Vagina (tissue), 2 donors: ENCODE results near the gene KLHDC7B. TPM values are rescaled to one million over a fixed set of nuclear protein-coding genes. Genes with fewer than 3 reads are reported as not detected.

Experiments used
- DNase-seq, 2 donors: peaks; one replicate each; pipeline ENCODE4 v3.0.0-alpha.2; 2017; ENCODE audit errors: extremely low spot score in 2 of 2
- H3K27ac ChIP-seq: fragments of 200-600 bp; sonication (generic); one replicate; pipeline ENCODE4 v1.5.1; 2019
- H3K27me3 ChIP-seq: fragments of 200-600 bp; sonication (generic); one replicate; pipeline ENCODE4 v1.5.1; 2019
- H3K36me3 ChIP-seq, 2 donors: fragments of 200-600 bp; sonication (generic); one replicate each; pipeline ENCODE4 v1.5.1; 2017 to 2019
- H3K4me1 ChIP-seq: fragments of 200-600 bp; sonication (generic); one replicate; pipeline ENCODE4 v1.5.1; 2019
- H3K4me3 ChIP-seq, 2 donors: fragments of 200-600 bp; sonication (generic); 1 replicate in 1 of 2; 2 replicates in 1 of 2; pipeline ENCODE4 v1.5.1; 2016 to 2019
- H3K9me3 ChIP-seq: fragments of 200-600 bp; sonication (generic); one replicate; pipeline ENCODE4 v1.5.1; 2019
- POLR2A ChIP-seq, 2 donors: fragments of 450-650 bp; IDR thresholded peaks; one replicate each; pipeline ENCODE4 v1.6.1; 2017; ENCODE audit warnings: antibody characterized with exemption in 2 of 2, mild to moderate bottlenecking in 2 of 2, moderate library complexity in 2 of 2
- POLR2AphosphoS5 ChIP-seq, 2 donors: sonication (generic); formaldehyde crosslinking; IDR thresholded peaks; one replicate each; pipeline ENCODE4 v1.9.0; 2017; ENCODE audit warnings: antibody characterized with exemption in 2 of 2, mild to moderate bottlenecking in 2 of 2, low read depth in 1 of 2; ENCODE audit not compliant: insufficient read depth in 1 of 2
- intact Hi-C: fragments of 100-400 bp; cut with DNase I; formaldehyde crosslinking; loops from one replicate; pipeline ENCODE4 v1.15.1; 2023
- total RNA-seq: library from RNA; depleted of rRNA; stranded (reverse); fragments of >200 nt; gene quantifications from one replicate; pipeline ENCODE4 v1.2.3, GENCODE V29; 2016
- TF ChIP-seq, protein P1 (sequence below), 3 experiments: fragments of 450-650 bp in 2 of 3; fragments of 200-600 bp in 1 of 3; sonication (generic) in 1 of 3; IDR thresholded peaks; one replicate each; pipeline ENCODE4 v1.5.1; 2017 to 2019; ENCODE audit warnings: antibody characterized with exemption in 3 of 3, mild to moderate bottlenecking in 2 of 3, moderate library complexity in 2 of 3

The KLHDC7B gene
- total RNA-seq, 1 donor from 2014 or later = 0.49 TPM

GRCh38 chr22:50548921-50549790, 3.5 kb downstream of the KLHDC7B start:
- peak overlapping the region; percentile 22 to 25 for H3K4me3 ChIP-seq
- TF ChIP-seq POLR2AphosphoS5 (IDR thresholded peaks at IDR 0.05; ENCODE audit: insufficient read depth in 1 of 2, low read depth in 1 of 2) = no peak
- TF ChIP-seq POLR2A (IDR thresholded peaks at IDR 0.05) = no peak
- TF ChIP-seq, protein P1, sequence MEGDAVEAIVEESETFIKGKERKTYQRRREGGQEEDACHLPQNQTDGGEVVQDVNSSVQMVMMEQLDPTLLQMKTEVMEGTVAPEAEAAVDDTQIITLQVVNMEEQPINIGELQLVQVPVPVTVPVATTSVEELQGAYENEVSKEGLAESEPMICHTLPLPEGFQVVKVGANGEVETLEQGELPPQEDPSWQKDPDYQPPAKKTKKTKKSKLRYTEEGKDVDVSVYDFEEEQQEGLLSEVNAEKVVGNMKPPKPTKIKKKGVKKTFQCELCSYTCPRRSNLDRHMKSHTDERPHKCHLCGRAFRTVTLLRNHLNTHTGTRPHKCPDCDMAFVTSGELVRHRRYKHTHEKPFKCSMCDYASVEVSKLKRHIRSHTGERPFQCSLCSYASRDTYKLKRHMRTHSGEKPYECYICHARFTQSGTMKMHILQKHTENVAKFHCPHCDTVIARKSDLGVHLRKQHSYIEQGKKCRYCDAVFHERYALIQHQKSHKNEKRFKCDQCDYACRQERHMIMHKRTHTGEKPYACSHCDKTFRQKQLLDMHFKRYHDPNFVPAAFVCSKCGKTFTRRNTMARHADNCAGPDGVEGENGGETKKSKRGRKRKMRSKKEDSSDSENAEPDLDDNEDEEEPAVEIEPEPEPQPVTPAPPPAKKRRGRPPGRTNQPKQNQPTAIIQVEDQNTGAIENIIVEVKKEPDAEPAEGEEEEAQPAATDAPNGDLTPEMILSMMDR (IDR thresholded peaks at IDR 0.05) = no peak
- no peaks in the 10 kb centered on the region for H3K9me3 ChIP-seq
- no peaks in the 10 kb centered on the region for H3K36me3 ChIP-seq
- H3K27me3 ChIP-seq = peaks cover 7% of the 10 kb centered on the region
- H3K4me1 ChIP-seq = peaks cover 17% of the 10 kb centered on the region
- no peak for DNase-seq
- intact Hi-C loops = no loop called here
- H3K27ac ChIP-seq = no peak overlapping the region

DNA sequence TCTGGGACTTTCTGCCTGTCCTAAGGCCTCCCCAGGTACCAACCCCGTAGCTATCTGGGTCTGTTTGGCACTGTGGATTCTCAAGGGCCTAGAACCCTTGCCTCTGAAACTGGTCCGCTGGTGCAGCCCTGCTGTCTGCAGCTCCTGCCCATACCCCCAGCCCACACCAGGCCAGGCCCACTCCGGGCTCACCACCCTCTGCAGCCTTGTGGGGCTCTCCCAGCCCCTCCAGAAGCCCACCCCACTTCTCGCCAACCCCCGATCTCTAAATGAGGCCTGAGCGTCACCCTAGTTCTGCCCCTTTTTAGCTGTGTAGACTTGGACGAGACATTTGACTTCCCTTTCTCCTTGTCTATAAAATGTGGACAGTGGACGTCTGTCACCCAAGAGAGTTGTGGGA, 4.7 kb downstream of the KLHDC7B start:
- no peak overlapping the region for H3K27ac ChIP-seq
- intact Hi-C loops = no loop called here

GRCh38 chr22:50551160-50551752, 5.6 kb downstream of the KLHDC7B start:
- H3K9me3 ChIP-seq = no peaks in the 10 kb centered on the region
- H3K4me1 ChIP-seq = peaks cover 7% of the 10 kb centered on the region
- TF ChIP-seq POLR2A (IDR thresholded peaks at IDR 0.05) (no peak), POLR2AphosphoS5 (IDR thresholded peaks at IDR 0.05; ENCODE audit: insufficient read depth in 1 of 2, low read depth in 1 of 2) (no peak)
- TF ChIP-seq, protein P1 (IDR thresholded peaks at IDR 0.05) = no peak
- H3K27me3 ChIP-seq = peaks cover 7% of the 10 kb centered on the region
- H3K4me3 ChIP-seq = no peak overlapping the region
- intact Hi-C loops = no loop called here
- H3K36me3 ChIP-seq = no peaks in the 10 kb centered on the region
- no peak overlapping the region for H3K27ac ChIP-seq
- DNase-seq = no peak

More for the DNA sequence above, 4.7 kb downstream of the KLHDC7B start:
- Histone ChIP-seq H3K9me3 (no peaks in the 10 kb centered on the region), H3K27me3 (peaks cover 7% of the 10 kb centered on the region), H3K36me3 (no peaks in the 10 kb centered on the region), H3K4me1 (peaks cover 7% of the 10 kb centered on the region), H3K4me3 (no peak overlapping the region)
- TF ChIP-seq POLR2A (IDR thresholded peaks at IDR 0.05) = no peak
- TF ChIP-seq, protein P1 (IDR thresholded peaks at IDR 0.05) = no peak
- no peak for TF ChIP-seq POLR2AphosphoS5 (IDR thresholded peaks at IDR 0.05; ENCODE audit: insufficient read depth in 1 of 2, low read depth in 1 of 2)
- no peak for DNase-seq

DNA sequence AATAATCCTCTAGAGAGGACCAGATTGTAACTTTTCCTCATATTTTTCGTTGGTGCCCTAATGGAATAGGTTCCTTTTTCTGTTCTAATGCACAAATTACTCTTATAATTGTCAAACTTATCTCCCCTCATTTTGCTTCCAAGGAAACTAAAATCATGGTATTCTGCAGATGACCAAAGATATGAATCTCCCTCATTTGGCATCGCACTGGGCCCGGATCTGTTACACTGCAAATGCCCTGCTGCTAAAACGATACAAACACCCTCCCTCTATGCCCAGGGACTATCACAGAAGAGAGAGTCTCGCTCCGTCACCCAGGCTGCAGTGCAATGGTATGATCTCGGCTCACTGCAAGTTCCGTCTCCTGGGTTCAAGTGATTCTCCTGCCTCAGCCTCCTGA, 7.6 kb downstream of the KLHDC7B start:
- Histone ChIP-seq H3K27ac (no peak overlapping the region), H3K9me3 (no peaks in the 10 kb centered on the region), H3K4me3 (no peak overlapping the region), H3K4me1 (peaks cover 6% of the 10 kb centered on the region), H3K36me3 (no peaks in the 10 kb centered on the region), H3K27me3 (peaks cover 7% of the 10 kb centered on the region)
- intact Hi-C loops = no loop called here
- no peak for TF ChIP-seq POLR2AphosphoS5 (IDR thresholded peaks at IDR 0.05; ENCODE audit: insufficient read depth in 1 of 2, low read depth in 1 of 2)
- no peak for TF ChIP-seq POLR2A (IDR thresholded peaks at IDR 0.05)
- TF ChIP-seq, protein P1 (IDR thresholded peaks at IDR 0.05) = no peak
- DNase-seq = no peak

DNA sequence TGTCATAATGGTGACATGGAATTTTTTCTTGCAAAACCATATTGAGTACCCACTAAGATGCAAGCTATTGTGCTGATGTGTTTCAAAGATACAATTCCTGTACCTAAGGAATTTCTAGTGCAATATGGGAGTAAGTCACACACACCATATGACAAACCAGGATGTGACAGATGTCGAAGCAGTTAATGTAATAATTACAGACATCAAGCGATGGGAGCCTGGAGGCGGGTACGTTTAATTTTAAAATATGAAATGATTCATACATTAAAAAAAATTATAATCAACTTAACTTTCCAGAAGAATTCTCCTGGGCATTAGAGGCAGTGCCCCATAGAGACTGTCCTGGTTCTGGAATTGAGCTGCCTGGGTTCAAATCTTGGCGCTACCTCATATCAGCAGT, 11.0 kb downstream of the KLHDC7B start:
- TF ChIP-seq POLR2A (IDR thresholded peaks at IDR 0.05) (no peak), POLR2AphosphoS5 (IDR thresholded peaks at IDR 0.05; ENCODE audit: insufficient read depth in 1 of 2, low read depth in 1 of 2) (no peak)
- TF ChIP-seq, protein P1 (IDR thresholded peaks at IDR 0.05) = no peak
- Histone ChIP-seq H3K27ac (no peak overlapping the region), H3K36me3 (no peaks in the 10 kb centered on the region), H3K27me3 (no peaks in the 10 kb centered on the region), H3K4me1 (no peaks in the 10 kb centered on the region), H3K4me3 (no peak overlapping the region), H3K9me3 (no peaks in the 10 kb centered on the region)
- intact Hi-C loops = loop anchor here (2.0 kb wide), 1 partner anchor 48 kb away; no protein-coding TSS in a partner anchor
- DNase-seq = no peak
